HuH-7.5 (cell line): ENCODE results near the gene FBXO3.
"Not testable (repeated sequence)": the region's sequence is repeated elsewhere in the genome, so short reads cannot be mapped to it uniquely, and the experiment has no call there.

ENCODE experiments used
- DNase-seq: peaks from one replicate; pipeline ENCODE4 v3.0.0; 2011; ENCODE audit warnings: low spot score

The FBXO3 gene

GRCh38 chr11:33772300-33772699, 2.0 kb downstream of the FBXO3 start:
- no peak for DNase-seq

- no peak for DNase-seq
Observed at GRCh38 chr11:33770236-33770635, 4.1 kb downstream of the FBXO3 start.

GRCh38 chr11:33769542-33769941, 4.8 kb downstream of the FBXO3 start:
- DNase-seq: no peak

- DNase-seq: no peak
Observed at GRCh38 chr11:33767624-33768023, 6.7 kb downstream of the FBXO3 start.

GRCh38 chr11:33766085-33766484, 8.2 kb downstream of the FBXO3 start:
- DNase-seq: no peak

- no peak for DNase-seq
Observed at GRCh38 chr11:33761471-33761870, 12.8 kb downstream of the FBXO3 start.

GRCh38 chr11:33753304-33753967, 20.9 kb downstream of the FBXO3 start:
- no peak for DNase-seq

- DNase-seq: no peak
Observed at GRCh38 chr11:33751878-33752277, 22.4 kb downstream of the FBXO3 start.

- no peak for DNase-seq
Observed at GRCh38 chr11:33747979-33748378, 26.3 kb downstream of the FBXO3 start.

GRCh38 chr11:33743291-33743690, 31.0 kb downstream of the FBXO3 start:
- DNase-seq: no peak

- DNase-seq: no peak
Observed at GRCh38 chr11:33742249-33742851, 32.0 kb downstream of the FBXO3 start.

- no peak for DNase-seq
Observed at GRCh38 chr11:33741806-33742205, 32.5 kb downstream of the FBXO3 start.

GRCh38 chr11:33737362-33737821, 36.9 kb downstream of the FBXO3 start:
- DNase-seq: no peak

- DNase-seq: peak; percentile 78
Observed at GRCh38 chr11:33736148-33736812, 38.0 kb downstream of the FBXO3 start, which contains the start of gene CD59. CD59 (minus strand) TSS chr11:33736423; CDS start chr11:33722445, 13,978 bp downstream.

GRCh38 chr11:33735271-33736147, 38.8 kb downstream of the FBXO3 start:
- no peak for DNase-seq

- DNase-seq: no peak
Observed at GRCh38 chr11:33734441-33735270, 39.7 kb downstream of the FBXO3 start.

GRCh38 chr11:33733980-33734379, 40.3 kb downstream of the FBXO3 start:
- no peak for DNase-seq

- DNase-seq: no peak
Observed at GRCh38 chr11:33731723-33732531, 42.4 kb downstream of the FBXO3 start.

- DNase-seq: no peak
Observed at GRCh38 chr11:33730716-33731115, 43.6 kb downstream of the FBXO3 start.

GRCh38 chr11:33729072-33729664, 45.2 kb downstream of the FBXO3 start:
- DNase-seq: not testable (repeated sequence)
